B cell (primary cell): ENCODE data around the gene CDKL4. TPM values are rescaled to one million over a fixed set of nuclear protein-coding genes. Genes with fewer than 3 reads are reported as not detected.
"Not testable (repeated sequence)": the region's sequence is repeated elsewhere in the genome, so short reads cannot be mapped to it uniquely, and the experiment has no call there.

Source experiments
- ATAC-seq: fragments of 200-7000 bp; cut with Tn5 transposase; one replicate; pipeline ENCODE4 v1.10.0; 2021; ENCODE audit warnings: low read depth, mild to moderate bottlenecking, moderate number of reproducible peaks, moderate library complexity
- CTCF ChIA-PET: fragments of 350-600 bp; sonication (Branson Sonifier 250); formaldehyde crosslinking; loops from one replicate; lab custom pipeline; 2021; ENCODE audit warnings: antibody characterized with exemption, inconsistent platforms; lab: Charles Lee
- POLR2A ChIA-PET: fragments of 350-600 bp; sonication (Branson Sonifier 250); formaldehyde crosslinking; loops from one replicate; lab custom pipeline; 2021; ENCODE audit warnings: antibody characterized with exemption; lab: Charles Lee
- DNase-seq: peaks from one replicate; pipeline ENCODE4 v3.0.0; 2013
- H2AFZ ChIP-seq: 2 replicates; pipeline ENCODE4 v1.6.1; 2012; ENCODE audit warnings: mild to moderate bottlenecking, low read depth, low read length; ENCODE audit not compliant: insufficient read depth, poor library complexity, severe bottlenecking
- H3K27ac ChIP-seq, 2 donors: 1 replicate in 1 of 2; 2 replicates in 1 of 2; pipeline ENCODE4 v1.5.1; 2012 to 2013; ENCODE audit warnings: low read length in 2 of 2, mild to moderate bottlenecking in 2 of 2, moderate library complexity in 1 of 2
- H3K27me3 ChIP-seq, 4 experiments: fragments of 200-600 bp in 1 of 4; sonication (generic) in 1 of 4; replicated peaks in 1 of 4; 1 replicate in 2 of 4; 2 replicates in 2 of 4; pipeline versions ENCODE4 v1.6.1 to v1.7.0; 2013 to 2016; ENCODE audit warnings: low read length in 3 of 4, mild to moderate bottlenecking in 2 of 4, mixed read lengths in 1 of 4, moderate library complexity in 1 of 4; ENCODE audit not compliant: insufficient read depth in 4 of 4, control insufficient read depth in 3 of 4; ENCODE audit errors: control extremely low read depth in 1 of 4
- H3K36me3 ChIP-seq, 2 experiments: replicated peaks in 1 of 2; 1 replicate in 1 of 2; 2 replicates in 1 of 2; pipeline versions ENCODE4 v1.6.1 to v1.7.1; 2013; ENCODE audit warnings: low read length in 1 of 2; ENCODE audit not compliant: insufficient read depth in 2 of 2, control insufficient read depth in 1 of 2; ENCODE audit errors: control extremely low read depth in 1 of 2, extremely low read depth in 1 of 2
- H3K4me1 ChIP-seq, 2 donors: fragments of 200-600 bp in 1 of 2; sonication (generic) in 1 of 2; 1 replicate in 1 of 2; 2 replicates in 1 of 2; pipeline versions ENCODE4 v1.5.1 to v1.6.1; 2013 to 2017; ENCODE audit warnings: low read length in 2 of 2; ENCODE audit not compliant: control insufficient read depth in 2 of 2, insufficient read depth in 2 of 2
- H3K4me2 ChIP-seq: replicated peaks from 2 replicates; pipeline ENCODE3; 2012; ENCODE audit warnings: mild to moderate bottlenecking, low read depth, low read length; ENCODE audit not compliant: poor library complexity, severe bottlenecking
- H3K4me3 ChIP-seq, 5 experiments: fragments of 200-600 bp in 1 of 5; sonication (generic) in 1 of 5; 1 replicate in 3 of 5; 2 replicates in 2 of 5; pipeline versions ENCODE4 v1.5.1 to v1.7.0; 2011 to 2016; ENCODE audit warnings: low read length in 4 of 5, mild to moderate bottlenecking in 4 of 5, low read depth in 2 of 5, control low read depth in 1 of 5, moderate library complexity in 1 of 5; ENCODE audit not compliant: insufficient read depth in 1 of 5; ENCODE audit errors: control extremely low read depth in 1 of 5, extremely low read depth in 1 of 5
- H3K79me2 ChIP-seq: fragments of 200-600 bp; sonication (generic); one replicate; pipeline ENCODE4 v1.6.0; 2016; ENCODE audit warnings: low read length; ENCODE audit not compliant: control insufficient read depth, insufficient read depth
- H3K9ac ChIP-seq: fragments of 200-600 bp; sonication (generic); 2 replicates; pipeline ENCODE4 v1.6.1; 2017; ENCODE audit warnings: mild to moderate bottlenecking, low read length, moderate library complexity
- H3K9me3 ChIP-seq, 3 donors: one replicate each; pipeline versions ENCODE4 v1.6.1 to v1.7.1; 2013; ENCODE audit warnings: low read length in 2 of 3; ENCODE audit not compliant: control insufficient read depth in 2 of 3, insufficient read depth in 1 of 3; ENCODE audit errors: control extremely low read depth in 1 of 3
- H4K20me1 ChIP-seq: 2 replicates; pipeline ENCODE4 v1.6.0; 2012; ENCODE audit warnings: mild to moderate bottlenecking, low read length; ENCODE audit not compliant: insufficient read depth, control insufficient read depth, poor library complexity, severe bottlenecking
- H3K27ac Mint-ChIP-seq: one replicate; pipeline ENCODE4 v1.8.0; 2021; ENCODE audit warnings: mixed read lengths
- H3K27me3 Mint-ChIP-seq: one replicate; pipeline ENCODE4 v1.8.0; 2021; ENCODE audit warnings: mixed read lengths
- H3K4me1 Mint-ChIP-seq: one replicate; pipeline ENCODE4 v1.8.0; 2021; ENCODE audit warnings: mixed read lengths
- H3K4me3 Mint-ChIP-seq: one replicate; pipeline ENCODE4 v1.8.0; 2021; ENCODE audit warnings: mixed read lengths
- H3K9me3 Mint-ChIP-seq: one replicate; pipeline ENCODE4 v1.8.0; 2022; ENCODE audit warnings: mixed read lengths; ENCODE audit not compliant: insufficient read depth
- CTCF ChIP-seq: fragments of 200-600 bp; IDR thresholded peaks from one replicate; pipeline ENCODE4 v1.8.0; 2022; ENCODE audit warnings: antibody characterized with exemption, mild to moderate bottlenecking
- EZH2 ChIP-seq: IDR thresholded peaks from 2 replicates; pipeline ENCODE4 v1.6.1; 2012; ENCODE audit warnings: borderline replicate concordance, low read depth, mild to moderate bottlenecking, moderate library complexity, low read length; ENCODE audit not compliant: insufficient read depth, poor library complexity, severe bottlenecking
- WGBS: methylation state at CpG from one replicate; pipeline ENCODE4 v1.1.5; 2013; ENCODE audit warnings: missing lambda C conversion rate; ENCODE audit not compliant: insufficient coverage; 5-methylcytosine and 5-hydroxymethylcytosine counted together
- intact Hi-C: fragments of 100-400 bp; cut with micrococcal nuclease; formaldehyde crosslinking; loops from one replicate; pipeline ENCODE4 v1.10.0; 2022
- polyA plus RNA-seq: library from polyadenylated mRNA; depleted of rRNA; stranded (reverse); fragments of >200 nt; gene quantifications from 2 replicates; pipeline ENCODE4 v1.2.3, GENCODE V29; 2012
- total RNA-seq, 2 donors: library from RNA; stranded (reverse); fragments of 120-200 nt in 1 of 2; gene quantifications; 1 replicate in 1 of 2; 2 replicates in 1 of 2; pipeline versions ENCODE4 v1.2.3 to v1.2.4, GENCODE V29; 2013 to 2022

Gene CDKL4
- total and polyA plus RNA-seq, 2 donors (not counting 1 experiment from before 2014, with no cell fraction given) = not detected

GRCh38 chr2:39156107-39156506 lies 87.7 kb downstream of the CDKL4 start:
- Histone ChIP-seq H3K9me3 (no peaks in the 10 kb centered on the region), H3K4me3 (no peak overlapping the region), H3K27ac (no peak overlapping the region), H3K4me2 (no peak overlapping the region), H3K9ac (no peak overlapping the region), H3K36me3 (no peaks in the 10 kb centered on the region), H4K20me1 (no peaks in the 10 kb centered on the region), H3K4me1 (no peaks in the 10 kb centered on the region), H3K79me2 (no peaks in the 10 kb centered on the region), H2AFZ (no peak overlapping the region), H3K27me3 (no peaks in the 10 kb centered on the region)
- POLR2A ChIA-PET = no interaction called here
- Mint-ChIP-seq H3K27ac (no peak overlapping the region), H3K4me1 (no peaks in the 10 kb centered on the region), H3K9me3 (no peaks in the 10 kb centered on the region), H3K4me3 (no peak overlapping the region), H3K27me3 (no peaks in the 10 kb centered on the region)
- ATAC-seq (no peak), DNase-seq (no peak)
- no peak for TF ChIP-seq EZH2
- TF ChIP-seq CTCF = no peak
- CTCF ChIA-PET = no interaction called here
- intact Hi-C loops = no loop called here

- H3K4me1 Mint-ChIP-seq, H2AFZ ChIP-seq, DNase-seq, H3K27ac Mint-ChIP-seq, H3K27me3 ChIP-seq, H3K9me3 Mint-ChIP-seq, H3K27ac ChIP-seq, H3K4me3 ChIP-seq, POLR2A ChIA-PET, H3K9ac ChIP-seq, H4K20me1 ChIP-seq, H3K9me3 ChIP-seq, H3K4me2 ChIP-seq, H3K4me1 ChIP-seq, intact Hi-C loops, H3K27me3 Mint-ChIP-seq, ATAC-seq, CTCF ChIA-PET, H3K36me3 ChIP-seq, H3K4me3 Mint-ChIP-seq, H3K79me2 ChIP-seq: not testable (repeated sequence)
- WGBS = 100% methylated on average over 2 of the region's 4 CpGs
Observed at GRCh38 chr2:39155573-39155972, 88.2 kb downstream of the CDKL4 start.
